Progenitor cell of endocrine pancreas (in vitro differentiated cells): ENCODE data around the gene PCBP2. TPM values are rescaled to one million over a fixed set of nuclear protein-coding genes. Genes with fewer than 3 reads are reported as not detected.
A peak's percentile ranks its signal among the peaks of the same experiment; 100 is the strongest.

Source experiments
- DNase-seq: peaks from one replicate; pipeline ENCODE4 v3.0.0; 2021; ENCODE audit warnings: low spot score; ENCODE audit not compliant: unreplicated experiment
- H3K27ac Mint-ChIP-seq: 2 replicates; pipeline ENCODE4 v1.8.0; 2021; ENCODE audit warnings: mild to moderate bottlenecking, moderate library complexity, mixed read lengths
- H3K27me3 Mint-ChIP-seq: 2 replicates; pipeline ENCODE4 v1.8.0; 2021; ENCODE audit warnings: mixed read lengths
- H3K36me3 Mint-ChIP-seq: 2 replicates; pipeline ENCODE4 v1.8.0; 2022; ENCODE audit warnings: mixed read lengths; ENCODE audit not compliant: insufficient read depth
- H3K4me1 Mint-ChIP-seq: 2 replicates; pipeline ENCODE4 v1.8.0; 2021; ENCODE audit warnings: low read depth, mixed read lengths
- H3K4me3 Mint-ChIP-seq: 2 replicates; pipeline ENCODE4 v1.8.0; 2021; ENCODE audit warnings: low read depth, mild to moderate bottlenecking, moderate library complexity, mixed read lengths
- H3K9me3 Mint-ChIP-seq: 2 replicates; pipeline ENCODE4 v1.8.0; 2021; ENCODE audit warnings: low read depth, mixed read lengths
- total RNA-seq: library from RNA; stranded (reverse); gene quantifications from 2 replicates; pipeline ENCODE4 v1.2.1, GENCODE V29; 2021
- TF ChIP-seq, protein P1 (sequence below): fragments of 200-600 bp; sonication (generic); IDR thresholded peaks from one replicate; pipeline ENCODE4 v1.5.0; 2021; ENCODE audit warnings: antibody characterized with exemption, mild to moderate bottlenecking; ENCODE audit not compliant: unreplicated experiment

Gene PCBP2
- total RNA-seq, 1 donor from 2014 or later = 1,400 TPM

- Mint-ChIP-seq H3K4me1 (no peaks in the 10 kb centered on the region), H3K27me3 (no peaks in the 10 kb centered on the region), H3K9me3 (no peaks in the 10 kb centered on the region), H3K4me3 (no peak overlapping the region), H3K36me3 (peaks cover 5% of the 10 kb centered on the region), H3K27ac (no peak overlapping the region)
- TF ChIP-seq, protein P1, sequence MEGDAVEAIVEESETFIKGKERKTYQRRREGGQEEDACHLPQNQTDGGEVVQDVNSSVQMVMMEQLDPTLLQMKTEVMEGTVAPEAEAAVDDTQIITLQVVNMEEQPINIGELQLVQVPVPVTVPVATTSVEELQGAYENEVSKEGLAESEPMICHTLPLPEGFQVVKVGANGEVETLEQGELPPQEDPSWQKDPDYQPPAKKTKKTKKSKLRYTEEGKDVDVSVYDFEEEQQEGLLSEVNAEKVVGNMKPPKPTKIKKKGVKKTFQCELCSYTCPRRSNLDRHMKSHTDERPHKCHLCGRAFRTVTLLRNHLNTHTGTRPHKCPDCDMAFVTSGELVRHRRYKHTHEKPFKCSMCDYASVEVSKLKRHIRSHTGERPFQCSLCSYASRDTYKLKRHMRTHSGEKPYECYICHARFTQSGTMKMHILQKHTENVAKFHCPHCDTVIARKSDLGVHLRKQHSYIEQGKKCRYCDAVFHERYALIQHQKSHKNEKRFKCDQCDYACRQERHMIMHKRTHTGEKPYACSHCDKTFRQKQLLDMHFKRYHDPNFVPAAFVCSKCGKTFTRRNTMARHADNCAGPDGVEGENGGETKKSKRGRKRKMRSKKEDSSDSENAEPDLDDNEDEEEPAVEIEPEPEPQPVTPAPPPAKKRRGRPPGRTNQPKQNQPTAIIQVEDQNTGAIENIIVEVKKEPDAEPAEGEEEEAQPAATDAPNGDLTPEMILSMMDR = no peak
- no peak for DNase-seq
Measured at GRCh38 chr12:53510181-53510812, 58.4 kb downstream of the PCBP2 start.

GRCh38 chr12:53513712-53514410, 62.0 kb downstream of the PCBP2 start:
- Mint-ChIP-seq H3K36me3 (peaks cover 12% of the 10 kb centered on the region), H3K4me3 (no peak overlapping the region), H3K27ac (no peak overlapping the region), H3K4me1 (no peaks in the 10 kb centered on the region), H3K9me3 (no peaks in the 10 kb centered on the region), H3K27me3 (no peaks in the 10 kb centered on the region)
- DNase-seq = no peak
- TF ChIP-seq, protein P1 = no peak

- TF ChIP-seq, protein P1 = no peak
- H3K36me3 Mint-ChIP-seq = peaks cover 12% of the 10 kb centered on the region
- H3K27me3 Mint-ChIP-seq = no peaks in the 10 kb centered on the region
- no peaks in the 10 kb centered on the region for H3K9me3 Mint-ChIP-seq
- peak overlapping the region; percentile 35 for H3K27ac Mint-ChIP-seq
- no peaks in the 10 kb centered on the region for H3K4me1 Mint-ChIP-seq
- H3K4me3 Mint-ChIP-seq = no peak overlapping the region
- no peak for DNase-seq
Measured at GRCh38 chr12:53514628-53515290, 62.9 kb downstream of the PCBP2 start.

- Mint-ChIP-seq H3K4me1 (no peaks in the 10 kb centered on the region), H3K27ac (no peak overlapping the region), H3K9me3 (no peaks in the 10 kb centered on the region), H3K27me3 (no peaks in the 10 kb centered on the region), H3K4me3 (no peak overlapping the region), H3K36me3 (peaks cover 14% of the 10 kb centered on the region)
- TF ChIP-seq, protein P1 = no peak
- no peak for DNase-seq
Measured at GRCh38 chr12:53515291-53515680, 63.4 kb downstream of the PCBP2 start.

DNA sequence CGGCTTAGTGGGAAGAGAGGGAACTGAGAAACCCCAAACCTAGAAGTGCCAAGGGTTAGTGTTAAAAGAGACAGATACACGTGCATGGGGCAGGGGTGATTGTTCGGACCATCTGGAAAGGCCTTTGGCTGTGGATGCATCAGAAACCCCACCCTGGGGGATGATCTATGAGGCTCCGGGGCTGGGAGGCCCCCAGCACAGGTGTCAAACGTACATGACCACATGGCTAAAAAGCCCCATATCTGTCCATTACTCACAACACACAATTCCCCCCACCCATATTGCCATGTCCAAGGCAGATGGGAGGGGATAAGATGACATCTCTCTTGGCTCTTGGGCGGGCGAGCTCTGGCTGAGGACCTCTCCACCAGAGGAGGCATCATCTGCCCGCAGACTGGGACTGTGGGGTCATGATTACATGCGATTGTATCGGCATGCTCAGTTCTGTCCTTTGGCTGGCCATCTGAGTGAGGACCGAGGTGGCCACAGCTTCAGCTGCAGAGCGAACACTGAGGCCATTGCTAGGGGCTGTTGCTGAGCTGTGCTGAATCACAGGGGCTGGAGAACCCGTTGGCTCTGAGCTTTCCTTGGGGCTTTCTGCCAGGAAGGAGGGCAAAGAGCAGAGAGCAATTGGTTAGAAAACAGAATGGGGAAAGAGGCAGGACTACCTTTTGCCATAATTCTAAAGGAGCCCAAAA, 65.0 kb downstream of the PCBP2 start:
- Mint-ChIP-seq H3K4me1 (no peaks in the 10 kb centered on the region), H3K9me3 (no peaks in the 10 kb centered on the region), H3K36me3 (peaks cover 24% of the 10 kb centered on the region), H3K27me3 (no peaks in the 10 kb centered on the region), H3K27ac (no peak overlapping the region), H3K4me3 (no peak overlapping the region)
- DNase-seq = no peak
- TF ChIP-seq, protein P1 = no peak
